Measurements from ENCODE around the gene RCVRN. TPM values are rescaled to one million over a fixed set of nuclear protein-coding genes. Genes with fewer than 3 reads are reported as not detected.
A peak's percentile ranks its signal among the peaks of the same experiment; 100 is the strongest.
"Not testable (repeated sequence)": the region's sequence is repeated elsewhere in the genome, so short reads cannot be mapped to it uniquely, and the experiment has no call there.

The RCVRN gene
- total RNA-seq, 1 donor from 2014 or later: 0.38 TPM

GRCh38 chr17:9925457-9925856, 20.4 kb upstream of the RCVRN start:
- Mint-ChIP-seq H3K4me3 (no peak overlapping the region), H3K9me3 (no peaks in the 10 kb centered on the region), H3K4me1 (peaks cover 5% of the 10 kb centered on the region), H3K36me3 (ENCODE audit: low read depth) (peaks cover 3% of the 10 kb centered on the region), H3K27ac (no peak overlapping the region), H3K27me3 (no peaks in the 10 kb centered on the region)
- intact Hi-C loops (cut with micrococcal nuclease): loop anchor here (2.0 kb wide), 1 partner anchor 39 kb away; no protein-coding TSS in a partner anchor
- ChIA-PET POLR2A (interaction anchor here (1.2 kb wide), 1 partner anchor 52 kb away, joined by 3 read pairs; no protein-coding TSS in a partner anchor), CTCF (interaction anchor here (1.1 to 2.7 kb wide), 6 partner anchors 9 to 691 kb away, joined by 3 to 56 read pairs (median 4); no protein-coding TSS in a partner anchor)
- no peak for DNase-seq
- no peak for ATAC-seq (ENCODE audit: low read depth)
- TF ChIP-seq CTCF (IDR thresholded peaks at IDR 0.05): no peak

GRCh38 chr17:9924735-9925191, 19.7 kb upstream of the RCVRN start:
- ChIA-PET POLR2A (interaction anchor here (0.6 to 1.2 kb wide), 3 partner anchors 52 to 691 kb away, joined by 3 to 4 read pairs (median 3); no protein-coding TSS in a partner anchor), CTCF (interaction anchor here (0.6 to 2.7 kb wide), 10 partner anchors 8 to 698 kb away, joined by 3 to 56 read pairs (median 4); no protein-coding TSS in a partner anchor)
- no peak overlapping the region for H3K4me3 Mint-ChIP-seq
- peaks cover 5% of the 10 kb centered on the region for H3K4me1 Mint-ChIP-seq
- peak; percentile 31 for DNase-seq
- H3K27ac Mint-ChIP-seq: no peak overlapping the region
- peaks cover 3% of the 10 kb centered on the region for H3K36me3 Mint-ChIP-seq (ENCODE audit: low read depth)
- TF ChIP-seq CTCF (IDR thresholded peaks at IDR 0.05): peak; percentile 87
- no peaks in the 10 kb centered on the region for H3K9me3 Mint-ChIP-seq
- H3K27me3 Mint-ChIP-seq: no peaks in the 10 kb centered on the region
- peak; percentile 77 for ATAC-seq (ENCODE audit: low read depth)
- intact Hi-C loops (cut with micrococcal nuclease): loop anchor here (1.0 to 5.0 kb wide), 7 partner anchors 40 to 921 kb away; no protein-coding TSS in a partner anchor

GRCh38 chr17:9922012-9922848, 17.2 kb upstream of the RCVRN start:
- TF ChIP-seq CTCF (IDR thresholded peaks at IDR 0.05): no peak
- ATAC-seq (ENCODE audit: low read depth): no peak

GRCh38 chr17:9921216-9921615, 16.1 kb upstream of the RCVRN start:
- intact Hi-C loops (cut with micrococcal nuclease): loop anchor here (5.0 kb wide), 1 partner anchor 376 kb away; no protein-coding TSS in a partner anchor
- H3K27me3 Mint-ChIP-seq; ATAC-seq (ENCODE audit: low read depth); H3K9me3 Mint-ChIP-seq; H3K4me1 Mint-ChIP-seq; CTCF ChIA-PET; POLR2A ChIA-PET; DNase-seq; H3K4me3 Mint-ChIP-seq; H3K27ac Mint-ChIP-seq; H3K36me3 Mint-ChIP-seq (ENCODE audit: low read depth): not testable (repeated sequence)

More at GRCh38 chr17:9922012-9922848, 17.2 kb upstream of the RCVRN start:
- POLR2A ChIA-PET: no interaction called here
- Mint-ChIP-seq H3K4me3 (no peak overlapping the region), H3K9me3 (no peaks in the 10 kb centered on the region), H3K27ac (no peak overlapping the region), H3K4me1 (peaks cover 5% of the 10 kb centered on the region), H3K27me3 (no peaks in the 10 kb centered on the region), H3K36me3 (ENCODE audit: low read depth) (peaks cover 7% of the 10 kb centered on the region)
- intact Hi-C loops (cut with micrococcal nuclease): loop anchor here (5.0 kb wide), 1 partner anchor 375 kb away; no protein-coding TSS in a partner anchor
- no peak for DNase-seq
- CTCF ChIA-PET: no interaction called here

GRCh38 chr17:9918804-9919352, 13.8 kb upstream of the RCVRN start:
- ChIA-PET POLR2A (no interaction called here), CTCF (interaction anchor here (1.3 kb wide), 1 partner anchor 351 kb away, joined by 3 read pairs; no protein-coding TSS in a partner anchor)
- TF ChIP-seq CTCF (IDR thresholded peaks at IDR 0.05): no peak
- ATAC-seq (ENCODE audit: low read depth): no peak
- Mint-ChIP-seq H3K27me3 (no peaks in the 10 kb centered on the region), H3K27ac (no peak overlapping the region), H3K36me3 (ENCODE audit: low read depth) (peaks cover 10% of the 10 kb centered on the region), H3K4me1 (no peaks in the 10 kb centered on the region), H3K9me3 (no peaks in the 10 kb centered on the region), H3K4me3 (no peak overlapping the region)
- DNase-seq: no peak
- intact Hi-C loops (cut with micrococcal nuclease): no loop called here

Data from activated B cell treated with CpG ODN at 0.5 μM for 24 hours (primary cell).